Neural cell (in vitro differentiated cells): ENCODE data around the gene FARP1.

ENCODE experiments used
- EZH2 ChIP-seq: fragments of 200-600, 300-800 bp; shearing (Covaris generic), sonication (generic); IDR thresholded peaks from 2 replicates; pipeline ENCODE4 v1.6.1; 2014; ENCODE audit warnings: antibody characterized with exemption, low read length, borderline replicate concordance, mild to moderate bottlenecking; ENCODE audit not compliant: insufficient read depth, poor library complexity, severe bottlenecking
- POLR2AphosphoS5 ChIP-seq: IDR thresholded peaks from 2 replicates; pipeline ENCODE4 v1.6.1; 2012
- RAD21 ChIP-seq: fragments of 450-650 bp; conservative IDR thresholded peaks from 2 replicates; pipeline ENCODE4 v1.6.1; 2014; ENCODE audit warnings: antibody characterized with exemption, mild to moderate bottlenecking, moderate library complexity
- TF ChIP-seq, protein P1 (sequence below): fragments of 450-650 bp; IDR thresholded peaks from 2 replicates; pipeline ENCODE4 v1.5.1; 2014; ENCODE audit warnings: antibody characterized with exemption, mild to moderate bottlenecking, moderate library complexity; ENCODE audit not compliant: poor library complexity, severe bottlenecking

DNA sequence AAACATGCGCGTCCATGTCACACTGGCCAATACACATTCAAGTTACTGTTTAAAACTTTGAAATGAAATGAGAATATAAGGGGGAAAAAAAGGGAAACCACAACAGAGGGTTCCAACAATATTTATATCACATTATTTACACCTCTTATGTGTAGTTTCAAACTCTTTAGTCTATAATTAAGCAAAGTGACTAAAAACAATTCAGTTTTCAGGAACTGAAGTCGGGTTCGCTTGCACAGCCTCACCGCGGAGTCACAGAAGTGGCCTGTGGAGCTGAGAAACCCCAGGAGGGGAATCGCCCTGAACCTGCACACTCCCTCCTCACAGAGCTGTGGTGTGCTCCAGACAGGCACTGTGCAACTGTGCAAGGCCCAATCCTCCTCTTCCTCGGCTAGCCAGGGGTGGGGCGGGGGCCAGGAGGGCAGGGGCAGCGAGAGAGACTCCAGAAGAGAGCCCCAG, 358.1 kb downstream of the FARP1 start:
- TF ChIP-seq, protein P1, sequence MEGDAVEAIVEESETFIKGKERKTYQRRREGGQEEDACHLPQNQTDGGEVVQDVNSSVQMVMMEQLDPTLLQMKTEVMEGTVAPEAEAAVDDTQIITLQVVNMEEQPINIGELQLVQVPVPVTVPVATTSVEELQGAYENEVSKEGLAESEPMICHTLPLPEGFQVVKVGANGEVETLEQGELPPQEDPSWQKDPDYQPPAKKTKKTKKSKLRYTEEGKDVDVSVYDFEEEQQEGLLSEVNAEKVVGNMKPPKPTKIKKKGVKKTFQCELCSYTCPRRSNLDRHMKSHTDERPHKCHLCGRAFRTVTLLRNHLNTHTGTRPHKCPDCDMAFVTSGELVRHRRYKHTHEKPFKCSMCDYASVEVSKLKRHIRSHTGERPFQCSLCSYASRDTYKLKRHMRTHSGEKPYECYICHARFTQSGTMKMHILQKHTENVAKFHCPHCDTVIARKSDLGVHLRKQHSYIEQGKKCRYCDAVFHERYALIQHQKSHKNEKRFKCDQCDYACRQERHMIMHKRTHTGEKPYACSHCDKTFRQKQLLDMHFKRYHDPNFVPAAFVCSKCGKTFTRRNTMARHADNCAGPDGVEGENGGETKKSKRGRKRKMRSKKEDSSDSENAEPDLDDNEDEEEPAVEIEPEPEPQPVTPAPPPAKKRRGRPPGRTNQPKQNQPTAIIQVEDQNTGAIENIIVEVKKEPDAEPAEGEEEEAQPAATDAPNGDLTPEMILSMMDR, result no peak
- TF ChIP-seq RAD21 (no peak), POLR2AphosphoS5 (no peak), EZH2 (no peak)
